HG02938 (cell line): ENCODE measurements around the gene LRP2BP.
A peak's percentile ranks its signal among the peaks of the same experiment; 100 is the strongest.

Source experiments
- ATAC-seq: cut with Tn5 transposase; IDR thresholded peaks from one replicate; pipeline ENCODE4 v1.9.1; 2021; ENCODE audit warnings: mild to moderate bottlenecking, moderate library complexity; ENCODE audit not compliant: unreplicated experiment

LRP2BP gene

GRCh38 chr4:185395238-185395955 is at the start of gene LRP2BP:
TSS of gene LRP2BP (minus strand) at chr4:185395924. CDS start at chr4:185378186, 17,738 bp downstream.
- no peak for ATAC-seq

GRCh38 chr4:185445209-185445608 is 49.5 kb upstream of the LRP2BP start:
- no peak for ATAC-seq

- ATAC-seq: no peak
These were observed 45.8 kb upstream of the LRP2BP start for GRCh38 chr4:185441479-185441878.

- ATAC-seq: peak; percentile 67
These were observed 42.1 kb upstream of the LRP2BP start for GRCh38 chr4:185437809-185438208.

- no peak for ATAC-seq
These were observed 39.7 kb upstream of the LRP2BP start for GRCh38 chr4:185435466-185435865.

GRCh38 chr4:185429660-185430059 is 33.9 kb upstream of the LRP2BP start:
- no peak for ATAC-seq

GRCh38 chr4:185426960-185427688 is 31.4 kb upstream of the LRP2BP start:
- ATAC-seq: no peak

- ATAC-seq: peak; percentile 90
These were observed 30.1 kb upstream of the LRP2BP start, which contains the start of gene UFSP2 for GRCh38 chr4:185425647-185426352. TSS of gene UFSP2 (minus strand) at chr4:185425964. CDS start at chr4:185425868, 96 bp downstream.

- ATAC-seq: no peak
These were observed 29.4 kb upstream of the LRP2BP start for GRCh38 chr4:185424905-185425646.

- ATAC-seq: no peak
These were observed 25.8 kb upstream of the LRP2BP start for GRCh38 chr4:185421366-185422124.

GRCh38 chr4:185416955-185417354 is 21.2 kb upstream of the LRP2BP start:
- no peak for ATAC-seq

GRCh38 chr4:185412412-185412811 is 16.7 kb upstream of the LRP2BP start:
- no peak for ATAC-seq

GRCh38 chr4:185411849-185412248 is 16.1 kb upstream of the LRP2BP start:
- ATAC-seq: no peak

GRCh38 chr4:185408432-185408831 is 12.7 kb upstream of the LRP2BP start:
- no peak for ATAC-seq

- ATAC-seq: peak; percentile 54
These were observed 9.7 kb upstream of the LRP2BP start for GRCh38 chr4:185405296-185405999.

GRCh38 chr4:185404031-185404430 is 8.3 kb upstream of the LRP2BP start:
- no peak for ATAC-seq

- no peak for ATAC-seq
These were observed 3.7 kb upstream of the LRP2BP start for GRCh38 chr4:185399466-185399865.

- ATAC-seq: no peak
These were observed 2.9 kb upstream of the LRP2BP start for GRCh38 chr4:185398618-185399017.

- ATAC-seq: peak; percentile 7
These were observed 1.1 kb upstream of the LRP2BP start, which contains the start of gene ANKRD37 for GRCh38 chr4:185396724-185397385. TSS of gene ANKRD37 (plus strand) at chr4:185396841. CDS start at chr4:185396924, 83 bp downstream.
